Suprapubic skin (tissue), 4 donors: ENCODE data around the gene DDX39A. TPM values are rescaled to one million over a fixed set of nuclear protein-coding genes. Genes with fewer than 3 reads are reported as not detected.
"Not testable (repeated sequence)": the region's sequence is repeated elsewhere in the genome, so short reads cannot be mapped to it uniquely, and the experiment has no call there.

Source experiments
- DNase-seq, 2 donors: peaks; one replicate each; pipeline ENCODE4 v3.0.0-alpha.2; 2019; ENCODE audit warnings: low spot score in 2 of 2
- H3K27ac ChIP-seq: fragments of 200-600 bp; sonication (generic); one replicate; pipeline ENCODE4 v1.5.1; 2019
- H3K27me3 ChIP-seq: fragments of 200-600 bp; sonication (generic); one replicate; pipeline ENCODE4 v1.5.1; 2019
- H3K36me3 ChIP-seq: fragments of 200-600 bp; sonication (generic); one replicate; pipeline ENCODE4 v1.5.1; 2019
- H3K4me1 ChIP-seq: fragments of 200-600 bp; sonication (generic); one replicate; pipeline ENCODE4 v1.5.1; 2019
- H3K4me3 ChIP-seq: fragments of 200-600 bp; sonication (generic); one replicate; pipeline ENCODE4 v1.5.1; 2019; ENCODE audit warnings: mild to moderate bottlenecking
- H3K9me3 ChIP-seq: fragments of 200-600 bp; sonication (generic); one replicate; pipeline ENCODE4 v1.5.1; 2019
- EP300 ChIP-seq: sonication (generic); formaldehyde crosslinking; IDR thresholded peaks from one replicate; pipeline ENCODE4 v1.6.1; 2017; ENCODE audit warnings: antibody characterized with exemption
- POLR2A ChIP-seq, 2 donors: fragments of 450-650 bp; IDR thresholded peaks; one replicate each; pipeline ENCODE4 v1.6.1; 2017; ENCODE audit warnings: antibody characterized with exemption in 2 of 2, mild to moderate bottlenecking in 2 of 2, moderate library complexity in 2 of 2
- POLR2AphosphoS5 ChIP-seq, 3 donors: sonication (generic); formaldehyde crosslinking; IDR thresholded peaks; one replicate each; pipeline ENCODE4 v1.6.1; 2017; ENCODE audit warnings: antibody characterized with exemption in 3 of 3
- WGBS: methylation state at CpG from one replicate; pipeline ENCODE4 v1.1.5; 2018; 5-methylcytosine and 5-hydroxymethylcytosine counted together
- total RNA-seq, 4 donors: library from RNA; depleted of rRNA; stranded (reverse); fragments of >200 nt; gene quantifications; one replicate each; pipeline ENCODE4 v1.1.0, GENCODE V29; 2016
- TF ChIP-seq, protein P1 (sequence below), 2 donors: fragments of 200-600 bp in 1 of 2; fragments of 450-650 bp in 1 of 2; sonication (generic) in 1 of 2; IDR thresholded peaks; one replicate each; pipeline ENCODE4 v1.5.1; 2016 to 2019; ENCODE audit warnings: antibody characterized with exemption in 2 of 2, mild to moderate bottlenecking in 1 of 2, moderate library complexity in 1 of 2

The DDX39A gene
- total RNA-seq, 4 donors from 2014 or later = 80.9 to 149 (median 111) TPM

DNA sequence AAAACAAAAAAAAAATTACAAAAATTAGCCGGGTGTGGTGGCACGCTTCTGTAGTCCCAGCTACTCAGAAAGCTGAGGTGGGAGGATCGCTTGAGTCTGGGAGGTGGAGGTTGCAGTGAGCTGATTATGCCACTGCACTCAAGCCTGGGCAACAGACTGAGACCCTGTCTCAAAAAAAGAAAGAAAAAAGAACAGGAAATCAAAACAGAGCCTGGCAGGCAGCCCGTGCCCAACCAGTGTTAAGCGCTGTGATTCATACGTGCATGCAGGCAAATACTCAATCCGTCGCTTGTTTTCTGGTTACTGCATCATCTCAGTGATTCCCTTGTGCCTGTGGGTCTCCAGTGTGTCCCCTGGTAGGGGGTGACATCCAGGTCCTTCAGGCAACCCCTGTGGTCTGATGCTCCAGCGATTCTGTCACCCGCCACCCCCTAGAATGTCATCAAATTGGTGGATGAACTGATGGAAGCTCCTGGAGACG, 18.1 kb downstream of the DDX39A start:
- WGBS = 91% methylated on average over 9 of the region's 11 CpGs
- no peak for DNase-seq
- TF ChIP-seq, protein P1, sequence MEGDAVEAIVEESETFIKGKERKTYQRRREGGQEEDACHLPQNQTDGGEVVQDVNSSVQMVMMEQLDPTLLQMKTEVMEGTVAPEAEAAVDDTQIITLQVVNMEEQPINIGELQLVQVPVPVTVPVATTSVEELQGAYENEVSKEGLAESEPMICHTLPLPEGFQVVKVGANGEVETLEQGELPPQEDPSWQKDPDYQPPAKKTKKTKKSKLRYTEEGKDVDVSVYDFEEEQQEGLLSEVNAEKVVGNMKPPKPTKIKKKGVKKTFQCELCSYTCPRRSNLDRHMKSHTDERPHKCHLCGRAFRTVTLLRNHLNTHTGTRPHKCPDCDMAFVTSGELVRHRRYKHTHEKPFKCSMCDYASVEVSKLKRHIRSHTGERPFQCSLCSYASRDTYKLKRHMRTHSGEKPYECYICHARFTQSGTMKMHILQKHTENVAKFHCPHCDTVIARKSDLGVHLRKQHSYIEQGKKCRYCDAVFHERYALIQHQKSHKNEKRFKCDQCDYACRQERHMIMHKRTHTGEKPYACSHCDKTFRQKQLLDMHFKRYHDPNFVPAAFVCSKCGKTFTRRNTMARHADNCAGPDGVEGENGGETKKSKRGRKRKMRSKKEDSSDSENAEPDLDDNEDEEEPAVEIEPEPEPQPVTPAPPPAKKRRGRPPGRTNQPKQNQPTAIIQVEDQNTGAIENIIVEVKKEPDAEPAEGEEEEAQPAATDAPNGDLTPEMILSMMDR (IDR thresholded peaks at IDR 0.05) = no peak
- TF ChIP-seq EP300 = no peak
- no peak for TF ChIP-seq POLR2AphosphoS5 (IDR thresholded peaks at IDR 0.05)
- TF ChIP-seq POLR2A (IDR thresholded peaks at IDR 0.05) = no peak
- peaks cover 33% of the 10 kb centered on the region for H3K36me3 ChIP-seq
- no peak overlapping the region for H3K27ac ChIP-seq
- peaks cover 4% of the 10 kb centered on the region for H3K4me1 ChIP-seq
- no peaks in the 10 kb centered on the region for H3K27me3 ChIP-seq
- no peaks in the 10 kb centered on the region for H3K9me3 ChIP-seq
- H3K4me3 ChIP-seq = no peak overlapping the region

DNA sequence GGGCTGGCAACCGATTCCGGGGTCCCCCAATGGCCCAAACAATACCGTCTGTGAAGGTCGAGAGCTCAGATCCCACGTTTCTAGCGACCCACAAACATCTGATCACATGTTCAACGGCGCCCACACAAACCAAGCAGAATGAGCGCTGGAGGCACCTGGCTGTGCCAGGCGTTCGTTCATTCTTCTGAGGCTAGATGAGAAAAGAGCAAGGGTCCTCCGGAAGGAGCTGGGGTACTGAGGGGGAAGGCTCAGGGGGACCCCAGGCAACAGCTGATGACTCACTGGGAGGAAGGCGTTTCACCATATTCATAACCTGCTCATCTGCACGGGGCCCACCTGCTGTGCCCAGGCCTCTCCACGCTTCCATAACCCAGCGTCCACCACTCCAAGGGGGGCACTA, 22.0 kb downstream of the DDX39A start:
- H3K27ac ChIP-seq, DNase-seq, H3K27me3 ChIP-seq, H3K4me3 ChIP-seq, H3K9me3 ChIP-seq, H3K4me1 ChIP-seq: not testable (repeated sequence)
- H3K36me3 ChIP-seq = peaks cover 29% of the 10 kb centered on the region
- WGBS = 88% methylated on average over 11 of the region's 16 CpGs

DNA sequence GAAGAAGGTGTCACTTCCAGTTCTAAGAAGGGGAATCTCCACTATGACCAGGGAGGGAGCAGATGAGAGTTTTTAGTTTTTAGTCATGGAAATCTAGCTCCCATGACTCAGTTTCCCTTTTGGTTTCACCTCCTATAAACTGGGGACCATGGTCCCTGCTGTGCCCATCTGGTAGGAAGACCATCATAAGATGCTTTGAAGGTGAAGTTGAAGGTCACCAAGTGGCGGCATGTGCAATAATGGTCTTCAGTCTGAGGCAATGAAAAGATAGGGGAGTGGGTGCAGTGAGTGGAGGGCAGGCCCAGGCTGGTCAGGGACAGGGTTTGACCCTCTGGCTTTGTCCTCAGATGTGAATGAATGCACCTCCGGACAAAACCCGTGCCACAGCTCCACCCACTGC, 22.4 kb downstream of the DDX39A start:
- not testable (repeated sequence) for H3K27me3 ChIP-seq, H3K4me1 ChIP-seq, H3K4me3 ChIP-seq, H3K9me3 ChIP-seq, H3K27ac ChIP-seq, DNase-seq
- H3K36me3 ChIP-seq = peaks cover 29% of the 10 kb centered on the region
- WGBS = 100% methylated on average over 1 of the region's 3 CpGs

DNA sequence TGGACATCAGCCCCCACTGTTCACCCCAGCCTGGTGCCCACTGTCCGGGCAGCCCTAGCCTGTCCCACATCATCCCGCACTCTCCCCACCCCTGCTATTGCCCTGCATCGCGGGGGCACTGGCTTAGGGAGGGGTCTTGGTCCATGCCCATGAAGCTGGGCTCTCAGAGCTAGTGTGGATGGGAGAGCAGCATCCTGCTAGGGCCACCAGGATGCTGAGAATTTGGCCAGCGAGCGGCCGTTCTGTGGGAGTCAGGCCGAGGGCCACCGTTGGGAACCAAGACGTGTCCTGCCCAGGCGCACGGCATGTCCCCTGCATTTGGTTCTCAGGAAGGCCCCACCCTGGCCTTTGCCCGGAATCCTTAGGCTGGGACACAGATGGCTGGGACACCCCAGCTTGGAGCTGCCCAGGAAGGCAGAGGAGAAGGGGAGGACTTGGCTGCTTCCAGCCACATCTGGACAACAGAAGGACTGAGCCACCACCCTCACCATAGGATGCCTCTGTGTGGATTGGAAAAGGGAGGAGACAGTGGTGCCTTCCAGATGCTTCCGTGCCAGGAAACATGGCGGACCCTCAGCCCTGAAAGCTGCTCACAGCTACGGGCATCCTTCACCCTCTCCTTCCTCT, 23.3 kb downstream of the DDX39A start:
- no peak overlapping the region for H3K4me3 ChIP-seq
- TF ChIP-seq EP300 (no peak), POLR2A (IDR thresholded peaks at IDR 0.05) (no peak), POLR2AphosphoS5 (IDR thresholded peaks at IDR 0.05) (no peak)
- TF ChIP-seq, protein P1 (IDR thresholded peaks at IDR 0.05) = no peak
- no peaks in the 10 kb centered on the region for H3K4me1 ChIP-seq
- no peaks in the 10 kb centered on the region for H3K9me3 ChIP-seq
- H3K36me3 ChIP-seq = peaks cover 25% of the 10 kb centered on the region
- 100% methylated on average over 1 of the region's 16 CpGs for WGBS
- H3K27ac ChIP-seq = no peak overlapping the region
- H3K27me3 ChIP-seq = no peaks in the 10 kb centered on the region
- no peak for DNase-seq

DNA sequence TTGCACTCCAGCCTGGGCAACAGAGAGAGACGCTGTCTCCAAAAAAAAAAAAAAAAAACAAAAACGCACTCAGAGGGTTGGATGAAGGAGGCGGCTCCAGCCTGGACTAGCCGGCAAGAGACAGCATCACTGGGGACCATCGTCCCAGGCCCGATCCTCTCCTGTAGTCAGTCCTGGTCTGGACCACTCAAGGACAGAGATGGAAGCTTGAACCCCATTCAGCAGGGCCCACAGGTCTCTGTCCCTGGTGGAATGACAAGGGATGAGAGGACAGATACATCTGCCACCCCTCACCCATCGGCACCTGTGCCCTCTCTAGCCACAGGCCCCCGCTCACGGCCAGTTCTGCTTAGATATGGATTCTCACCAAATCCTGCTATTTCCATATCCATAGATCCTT, 23.9 kb downstream of the DDX39A start:
- H3K27ac ChIP-seq = no peak overlapping the region
- 92% methylated on average over 9 of the region's 9 CpGs for WGBS
- TF ChIP-seq POLR2AphosphoS5 (IDR thresholded peaks at IDR 0.05) (no peak), EP300 (no peak), POLR2A (IDR thresholded peaks at IDR 0.05) (no peak)
- TF ChIP-seq, protein P1 (IDR thresholded peaks at IDR 0.05) = no peak
- H3K4me1 ChIP-seq = no peaks in the 10 kb centered on the region
- DNase-seq = no peak
- no peak overlapping the region for H3K4me3 ChIP-seq
- H3K9me3 ChIP-seq = no peaks in the 10 kb centered on the region
- H3K36me3 ChIP-seq = peaks cover 25% of the 10 kb centered on the region
- H3K27me3 ChIP-seq = no peaks in the 10 kb centered on the region

DNA sequence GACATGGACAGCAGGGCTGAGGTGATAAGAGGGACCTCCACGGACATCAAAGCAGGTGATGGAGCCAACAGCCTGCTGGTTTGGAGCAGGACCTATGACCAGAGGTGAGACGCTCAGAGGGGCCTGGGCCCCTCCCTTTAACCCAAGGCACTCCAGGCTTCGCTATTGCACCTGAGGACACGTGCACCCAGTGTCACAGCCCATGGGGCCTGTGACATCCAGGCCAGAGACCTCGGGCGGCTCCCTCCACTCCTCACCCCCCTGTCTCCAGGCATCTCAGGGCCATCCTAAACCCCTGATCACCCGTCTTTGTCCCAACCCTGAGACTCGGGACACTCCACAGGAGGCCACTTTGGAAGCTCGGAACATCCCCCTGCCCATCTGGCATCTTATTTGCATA, 25.0 kb downstream of the DDX39A start:
- Histone ChIP-seq H3K9me3 (no peaks in the 10 kb centered on the region), H3K36me3 (peaks cover 25% of the 10 kb centered on the region), H3K4me1 (no peaks in the 10 kb centered on the region), H3K27ac (no peak overlapping the region), H3K27me3 (no peaks in the 10 kb centered on the region), H3K4me3 (no peak overlapping the region)
- no peak for TF ChIP-seq POLR2A (IDR thresholded peaks at IDR 0.05)
- TF ChIP-seq POLR2AphosphoS5 (IDR thresholded peaks at IDR 0.05) = no peak
- WGBS = 91% methylated on average over 9 of the region's 9 CpGs
- no peak for DNase-seq

DNA sequence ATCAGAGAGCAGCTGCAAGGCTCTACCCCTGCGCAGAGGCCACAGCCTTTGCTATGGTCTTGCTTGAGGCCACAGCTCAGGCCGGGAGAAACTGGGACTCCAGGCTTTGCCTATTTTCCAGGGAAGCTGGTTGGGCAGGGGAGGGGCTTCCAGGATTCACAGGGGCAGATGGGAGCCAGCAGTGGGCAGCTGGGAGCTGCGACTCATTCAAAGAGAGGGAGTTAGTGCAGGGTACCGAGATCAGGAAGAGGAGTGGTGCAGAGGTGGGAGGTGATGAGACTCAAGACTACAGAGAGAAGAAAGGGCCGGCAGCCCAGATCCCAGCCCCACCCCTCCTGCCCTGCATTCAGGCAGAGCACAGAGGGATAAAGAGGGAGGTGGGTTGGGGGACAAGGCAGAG, 25.8 kb downstream of the DDX39A start:
- no peaks in the 10 kb centered on the region for H3K4me1 ChIP-seq
- H3K4me3 ChIP-seq = no peak overlapping the region
- no peaks in the 10 kb centered on the region for H3K9me3 ChIP-seq
- no peak for TF ChIP-seq POLR2AphosphoS5 (IDR thresholded peaks at IDR 0.05)
- no peak for TF ChIP-seq EP300
- TF ChIP-seq POLR2A (IDR thresholded peaks at IDR 0.05) = no peak
- TF ChIP-seq, protein P1 (IDR thresholded peaks at IDR 0.05) = no peak
- H3K27ac ChIP-seq = no peak overlapping the region
- peaks cover 25% of the 10 kb centered on the region for H3K36me3 ChIP-seq
- DNase-seq = no peak
- WGBS = 73% methylated on average over 5 of the region's 5 CpGs
- no peaks in the 10 kb centered on the region for H3K27me3 ChIP-seq
